Motor neuron (in vitro differentiated cells): Measurements from ENCODE around the gene PRR33. TPM values are rescaled to one million over a fixed set of nuclear protein-coding genes. Genes with fewer than 3 reads are reported as not detected.

Source experiments
- ATAC-seq, 8 experiments: fragments of 200-7000 bp; cut with Tn5 transposase; replicated peaks in 6 of 8; 2 replicates each; pipeline ENCODE4 v1.8.0; 2021; ENCODE audit warnings: mild to moderate bottlenecking in 8 of 8, moderate library complexity in 8 of 8
- H3K27ac ChIP-seq, 2 donors: fragments of 250-450 bp; sonication (Bioruptor Pico); 2 replicates each; pipeline ENCODE4 v1.9.0; 2021; ENCODE audit warnings: antibody characterized with exemption in 2 of 2, mild to moderate bottlenecking in 2 of 2, moderate library complexity in 1 of 2
- H3K4me1 ChIP-seq, 2 donors: fragments of 250-450 bp; sonication (Bioruptor Pico); replicated peaks in 1 of 2; 2 replicates each; pipeline ENCODE4 v1.6.1; 2021; ENCODE audit warnings: antibody characterized with exemption in 2 of 2, mild to moderate bottlenecking in 2 of 2, moderate library complexity in 1 of 2
- H3K4me3 ChIP-seq, 5 donors: fragments of 250-450 bp; sonication (Bioruptor Pico); 2 replicates each; pipeline ENCODE4 v1.9.0; 2021; ENCODE audit warnings: antibody characterized with exemption in 5 of 5, mild to moderate bottlenecking in 5 of 5, moderate library complexity in 4 of 5
- WGBS, 10 experiments: fragments of 450-650 bp; shearing (Covaris generic); methylation state at CpG; one replicate each; pipeline ENCODE4 v1.0.0; 2022; 5-methylcytosine and 5-hydroxymethylcytosine counted together
- in situ Hi-C, 9 experiments: fragments of 400-800 bp; cut with MboI; loops; one replicate each; pipeline ENCODE4 v1.15.0; 2021; ENCODE audit warnings: low sequenced_read_pairs in 9 of 9, low pct_unique_long_range_greater_than_20kb in 2 of 9; ENCODE audit not compliant: unreplicated experiment in 9 of 9
- total RNA-seq, 8 experiments: library from RNA; unstranded; fragments of 300-600 nt; gene quantifications; 2 replicates each; pipeline versions ENCODE4 v1.2.3 to v1.2.4, GENCODE V29; 2022

PRR33 gene
- total RNA-seq, 8 experiments from 2014 or later: 0.13 to 1.1 (median 0.25) TPM; not detected in 2

DNA sequence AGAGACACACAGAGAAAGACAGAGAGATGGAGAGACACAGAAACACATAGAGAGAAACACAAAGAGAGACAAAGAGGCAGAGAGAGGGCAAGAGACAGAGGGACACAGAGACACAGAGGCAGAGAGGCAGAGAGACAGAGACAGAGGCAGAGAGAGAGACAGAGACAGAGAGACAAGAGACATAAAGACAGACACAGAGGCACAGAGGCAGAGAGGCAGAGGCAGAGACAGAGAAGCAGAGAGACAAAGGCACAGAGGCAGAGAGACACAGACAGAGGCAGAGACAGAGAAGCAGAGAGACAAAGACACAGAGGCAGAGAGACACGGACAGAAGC, 46.6 kb downstream of the PRR33 start:
- no peak overlapping the region for H3K4me3 ChIP-seq
- in situ Hi-C loops: loop anchor here in 1 of 9 experiments (25.0 kb wide), 1 partner anchor 183 kb away; no protein-coding TSS in a partner anchor
- no peak for ATAC-seq
- H3K4me1 ChIP-seq: no peaks in the 10 kb centered on the region
- 0 to 86% (median 50%) methylated on average over 1 of the region's 1 CpG; no CpG with 5 or more reads in 3 of the 10 experiments for WGBS, 10 experiments
- H3K27ac ChIP-seq: no peak overlapping the region

- 20 to 100% (median 74%) methylated on average over 1 to 9 of the region's 23 CpGs; no CpG with 5 or more reads in 2 of the 10 experiments for WGBS, 10 experiments
- H3K4me3 ChIP-seq: no peak overlapping the region
- no peaks in the 10 kb centered on the region for H3K4me1 ChIP-seq
- peak in 2 of 8 experiments; percentile 84 to 91 for ATAC-seq
- H3K27ac ChIP-seq: no peak overlapping the region
- in situ Hi-C loops: loop anchor here in 1 of 9 experiments (25.0 kb wide), 1 partner anchor 182 kb away; no protein-coding TSS in a partner anchor
Measured at GRCh38 chr11:1844221-1845094, 47.2 kb downstream of the PRR33 start.

- Histone ChIP-seq H3K4me1 (no peaks in the 10 kb centered on the region), H3K4me3 (no peak overlapping the region), H3K27ac (no peak overlapping the region)
- in situ Hi-C loops: loop anchor here in 1 of 9 experiments (25.0 kb wide), 1 partner anchor 181 kb away; no protein-coding TSS in a partner anchor
- 20 to 78% (median 60%) methylated on average over 1 to 5 of the region's 8 CpGs; no CpG with 5 or more reads in 7 of the 10 experiments for WGBS, 10 experiments
- no peak for ATAC-seq
Measured at GRCh38 chr11:1843796-1844195, 47.9 kb downstream of the PRR33 start.

DNA sequence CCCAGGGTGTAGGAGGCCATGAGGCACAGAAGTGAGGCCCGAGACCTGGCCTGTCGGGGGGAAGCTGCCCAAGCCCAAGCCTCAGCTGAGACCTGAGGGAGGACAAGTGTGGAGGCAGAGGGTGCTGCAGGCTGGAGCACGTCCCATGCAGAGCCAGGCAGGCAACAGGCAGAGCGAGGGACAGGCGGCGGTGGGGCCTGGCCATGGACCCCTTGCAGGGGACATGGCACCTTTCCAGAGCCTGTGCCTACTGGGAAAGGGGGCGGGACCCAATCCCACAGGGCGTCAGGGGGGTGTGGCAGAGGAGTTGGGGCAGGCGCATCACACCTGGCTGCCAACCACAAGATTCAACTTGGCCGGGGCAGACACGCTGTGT, 48.6 kb downstream of the PRR33 start:
- Histone ChIP-seq H3K4me1 (peaks cover 0 to under 1% of the 10 kb centered on the region in 2 donors), H3K4me3 (no peak overlapping the region), H3K27ac (no peak overlapping the region)
- WGBS, 10 experiments: 80 to 100% (median 92%) methylated on average over 2 of the region's 11 CpGs; no CpG with 5 or more reads in 7 of the 10 experiments
- no peak for ATAC-seq
- in situ Hi-C loops: loop anchor here in 1 of 9 experiments (25.0 kb wide), 1 partner anchor 181 kb away; no protein-coding TSS in a partner anchor

- Histone ChIP-seq H3K4me3 (no peak overlapping the region), H3K27ac (no peak overlapping the region), H3K4me1 (peaks cover 0 to 3% of the 10 kb centered on the region in 2 donors)
- in situ Hi-C loops: loop anchor here in 1 of 9 experiments (25.0 kb wide), 1 partner anchor 180 kb away; no protein-coding TSS in a partner anchor
- no peak for ATAC-seq
- 40 to 77% (median 60%) methylated on average over 1 to 4 of the region's 29 CpGs; no CpG with 5 or more reads in 7 of the 10 experiments for WGBS, 10 experiments
Measured at GRCh38 chr11:1842149-1843097, 49.3 kb downstream of the PRR33 start.

- no peak overlapping the region for H3K27ac ChIP-seq
- H3K4me3 ChIP-seq: no peak overlapping the region
- ATAC-seq: no peak
- H3K4me1 ChIP-seq: peaks cover 0 to 3% of the 10 kb centered on the region in 2 donors
- WGBS, 10 experiments: 80 to 100% (median 83%) methylated on average over 1 to 3 of the region's 19 CpGs; no CpG with 5 or more reads in 5 of the 10 experiments
- in situ Hi-C loops: loop anchor here in 1 of 9 experiments (25.0 kb wide), 1 partner anchor 179 kb away; no protein-coding TSS in a partner anchor
Measured at GRCh38 chr11:1841511-1842148, 50.1 kb downstream of the PRR33 start.

DNA sequence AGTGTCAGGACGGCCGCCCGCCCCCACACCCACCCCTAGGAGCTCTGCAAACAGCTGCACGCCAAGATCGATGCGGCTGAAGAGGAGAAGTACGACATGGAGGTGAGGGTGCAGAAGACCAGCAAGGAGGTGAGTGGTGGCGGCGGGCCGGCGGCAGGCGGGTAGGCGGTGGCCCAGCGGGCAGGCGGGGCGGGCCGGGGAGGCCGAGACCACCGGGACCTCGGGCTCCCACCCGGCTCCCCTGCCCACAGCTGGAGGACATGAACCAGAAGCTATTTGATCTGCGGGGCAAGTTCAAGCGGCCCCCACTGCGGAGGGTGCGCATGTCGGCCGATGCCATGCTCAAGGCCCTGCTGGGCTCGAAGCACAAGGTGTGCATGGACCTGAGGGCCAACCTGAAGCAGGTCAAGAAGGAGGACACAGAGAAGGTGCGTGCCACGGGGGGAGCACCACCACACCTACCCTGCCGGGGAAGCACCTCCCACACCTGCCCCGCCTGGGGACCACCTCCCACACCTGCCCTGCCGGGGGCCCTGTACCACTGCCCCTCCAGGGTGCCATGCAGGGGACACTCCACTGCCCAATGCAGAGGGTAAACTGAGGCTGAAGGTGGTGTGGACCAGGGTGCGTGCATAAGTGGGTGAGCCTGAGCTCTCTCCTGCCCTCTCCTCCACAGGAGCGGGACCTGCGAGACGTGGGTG, 50.8 kb downstream of the PRR33 start:
- Histone ChIP-seq H3K4me1 (peaks cover 0 to 3% of the 10 kb centered on the region in 2 donors), H3K27ac (no peak overlapping the region), H3K4me3 (no peak overlapping the region)
- no peak for ATAC-seq
- WGBS, 10 experiments: 88% methylated on average over 8 of the region's 37 CpGs; no CpG with 5 or more reads in 9 of the 10 experiments
- in situ Hi-C loops: loop anchor here in 1 of 9 experiments (25.0 kb wide), 1 partner anchor 179 kb away; no protein-coding TSS in a partner anchor

- H3K4me1 ChIP-seq: peaks cover 0 to 3% of the 10 kb centered on the region in 2 donors
- 100% methylated on average over 3 of the region's 26 CpGs; no CpG with 5 or more reads in 9 of the 10 experiments for WGBS, 10 experiments
- ATAC-seq: no peak
- no peak overlapping the region for H3K27ac ChIP-seq
- in situ Hi-C loops: loop anchor here in 3 of 9 experiments (10.0 to 25.0 kb wide), 2 partner anchors 145 to 178 kb away; partner anchors contain the start of gene KRTAP5-6 (in 2 of the 3)
- no peak overlapping the region for H3K4me3 ChIP-seq
Measured at GRCh38 chr11:1839924-1840779, 51.5 kb downstream of the PRR33 start.

- no peak overlapping the region for H3K27ac ChIP-seq
- no peak overlapping the region for H3K4me3 ChIP-seq
- peaks cover 0 to 3% of the 10 kb centered on the region in 2 donors for H3K4me1 ChIP-seq
- WGBS, 10 experiments: 80 to 100% (median 90%) methylated on average over 1 to 2 of the region's 12 CpGs; no CpG with 5 or more reads in 7 of the 10 experiments
- no peak for ATAC-seq
- in situ Hi-C loops: loop anchor here in 3 of 9 experiments (10.0 to 25.0 kb wide), 2 partner anchors 145 to 177 kb away; partner anchors contain the start of gene KRTAP5-6 (in 2 of the 3)
Measured at GRCh38 chr11:1839204-1839923, 52.3 kb downstream of the PRR33 start.

DNA sequence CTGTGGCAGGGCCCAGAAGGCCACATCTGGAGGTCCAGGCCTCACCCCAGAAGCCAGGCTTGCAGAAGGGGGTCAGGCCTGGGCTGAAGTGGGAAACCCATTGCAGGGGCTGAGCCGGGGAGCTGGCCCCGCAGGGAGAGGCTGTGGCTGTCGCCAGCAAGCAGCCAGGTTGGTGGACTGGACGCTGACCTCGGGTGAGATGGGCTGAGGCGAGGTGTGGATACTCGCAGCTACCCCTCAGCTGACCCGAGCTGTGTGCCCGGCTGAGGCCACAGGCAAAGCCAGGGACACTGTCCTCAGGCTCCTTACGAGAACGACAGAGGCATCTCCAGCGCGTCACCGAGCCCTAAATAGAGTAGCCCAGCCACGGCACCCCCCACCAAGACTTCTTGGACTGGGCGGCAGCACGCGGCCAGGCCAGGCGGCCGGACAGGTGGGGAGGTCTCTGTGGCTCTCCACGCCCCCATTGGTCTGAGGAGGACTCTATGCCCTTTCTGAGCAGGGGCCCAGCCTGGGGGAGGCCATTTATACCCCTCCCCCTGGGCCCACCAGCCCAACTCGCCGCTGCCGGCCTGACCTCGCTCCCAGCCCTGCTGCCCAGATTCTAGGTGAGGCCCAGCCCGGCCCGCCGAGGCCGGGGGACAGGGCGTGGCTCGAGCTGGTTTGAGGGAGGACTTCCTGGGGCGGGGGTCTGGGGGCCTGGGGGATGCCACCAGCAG, 53.1 kb downstream of the PRR33 start, which contains the start of gene TNNI2:
TSS of gene TNNI2 (plus strand) at position 556 of the 719 bp plus-strand sequence. CDS start 716 bp downstream, outside the sequence.
- in situ Hi-C loops: loop anchor here in 3 of 9 experiments (10.0 to 25.0 kb wide), 2 partner anchors 144 to 176 kb away; partner anchors contain the start of gene KRTAP5-6 (in 2 of the 3)
- Histone ChIP-seq H3K4me3 (no peak within 1 kb of the TSS), H3K27ac (no peak within 1 kb of the TSS), H3K4me1 (peaks cover 0 to 3% of the 10 kb centered on the region in 2 donors)
- 0 to 80% (median 53%) methylated on average over 1 to 3 of the region's 32 CpGs; no CpG with 5 or more reads in 7 of the 10 experiments for WGBS, 10 experiments
- no peak for ATAC-seq
